ENCODE results near the gene CLTB. TPM values are rescaled to one million over a fixed set of nuclear protein-coding genes. Genes with fewer than 3 reads are reported as not detected.
A peak's percentile ranks its signal among the peaks of the same experiment; 100 is the strongest.

CLTB gene
- polyA plus RNA-seq, 2 donors = 517 to 730 TPM

DNA sequence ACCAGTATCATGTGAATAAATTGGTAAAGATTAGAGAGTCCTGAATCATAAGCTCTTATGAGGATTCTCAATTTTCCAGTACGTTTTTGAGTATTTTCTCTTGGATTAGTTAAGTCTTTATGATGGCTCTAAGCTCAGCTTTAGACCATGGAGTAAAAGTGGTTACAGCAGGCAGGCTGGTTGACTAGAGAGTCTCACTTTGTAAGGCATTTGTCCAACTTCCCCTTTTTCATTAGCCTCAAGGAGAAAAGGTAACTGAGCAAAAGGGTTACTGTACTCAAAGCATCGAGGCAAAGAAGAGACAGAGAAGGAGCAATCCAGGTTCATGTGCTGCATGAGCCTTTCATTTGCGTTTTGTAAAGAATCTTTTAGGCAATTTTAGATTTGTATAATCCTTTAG is 36.5 kb downstream of the CLTB start:
- H3K27ac ChIP-seq (ENCODE audit: low read depth in 2 of 2, low read length in 1 of 2) = no peak overlapping the region
- H3K4me1 ChIP-seq (ENCODE audit: control insufficient read depth in 2 of 2, insufficient read depth in 2 of 2, low read length in 1 of 2) = no peaks in the 10 kb centered on the region
- H3K4me3 ChIP-seq (ENCODE audit: low read depth in 1 of 2, low read length in 2 of 2) = no peak overlapping the region
- H3K27me3 ChIP-seq (ENCODE audit: control insufficient read depth in 1 of 2, insufficient read depth in 2 of 2, low read length in 2 of 2) = no peaks in the 10 kb centered on the region
- peaks cover 0 to 20% of the 10 kb centered on the region in 2 donors for H3K36me3 ChIP-seq (ENCODE audit: control insufficient read depth in 2 of 2, insufficient read depth in 2 of 2, low read length in 1 of 2)
- 80 to 84% methylated on average over 3 of the region's 3 CpGs for WGBS, 2 donors
- no peaks in the 10 kb centered on the region for H3K9me3 ChIP-seq (ENCODE audit: control insufficient read depth in 2 of 2, insufficient read depth in 1 of 2, low read depth in 1 of 2, low read length in 1 of 2)

DNA sequence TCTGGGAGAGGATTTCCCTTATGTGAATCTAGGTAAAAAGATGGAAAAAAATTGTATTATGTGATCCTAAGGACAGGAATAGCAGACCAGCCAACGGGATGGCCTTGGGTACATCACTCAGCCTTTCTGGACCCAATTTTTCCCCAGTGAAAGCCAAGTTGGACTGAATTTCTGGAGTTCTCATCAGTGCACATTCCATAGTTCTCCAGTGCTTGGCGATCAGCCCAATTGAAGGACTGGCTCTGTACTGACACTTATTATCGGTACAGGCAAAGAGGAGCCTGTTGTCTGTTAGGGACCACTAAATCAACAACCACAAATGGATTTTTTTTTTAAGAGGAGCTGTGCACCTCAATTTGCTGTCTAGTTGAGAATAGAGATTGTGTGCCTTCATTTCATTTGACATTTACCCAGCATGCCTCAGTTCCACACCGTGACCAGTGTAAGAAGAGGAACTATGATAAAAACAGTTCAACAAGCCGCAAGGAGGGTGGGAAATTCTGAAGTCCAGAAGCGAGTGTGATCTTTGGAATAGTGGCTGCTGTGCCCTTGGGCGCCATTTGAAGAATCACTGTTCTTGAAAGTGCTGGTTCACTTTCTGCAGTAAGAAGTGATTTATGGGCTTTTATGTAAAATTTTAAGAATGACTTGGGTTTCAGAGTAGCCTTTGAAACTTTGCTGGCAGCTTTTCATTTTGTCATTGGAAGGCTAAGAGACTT is 43.1 kb downstream of the CLTB start:
- no peaks in the 10 kb centered on the region for H3K27me3 ChIP-seq (ENCODE audit: control insufficient read depth in 1 of 2, insufficient read depth in 2 of 2, low read length in 2 of 2)
- H3K27ac ChIP-seq (ENCODE audit: low read depth in 2 of 2, low read length in 1 of 2) = no peak overlapping the region
- H3K4me3 ChIP-seq (ENCODE audit: low read depth in 1 of 2, low read length in 2 of 2) = no peak overlapping the region
- no peaks in the 10 kb centered on the region for H3K9me3 ChIP-seq (ENCODE audit: control insufficient read depth in 2 of 2, insufficient read depth in 1 of 2, low read depth in 1 of 2, low read length in 1 of 2)
- peaks cover 0 to 2% of the 10 kb centered on the region in 2 donors for H3K36me3 ChIP-seq (ENCODE audit: control insufficient read depth in 2 of 2, insufficient read depth in 2 of 2, low read length in 1 of 2)
- peaks cover 0 to 3% of the 10 kb centered on the region in 2 donors for H3K4me1 ChIP-seq (ENCODE audit: control insufficient read depth in 2 of 2, insufficient read depth in 2 of 2, low read length in 1 of 2)
- 72% methylated on average over 7 of the region's 7 CpGs for WGBS, 2 donors

DNA sequence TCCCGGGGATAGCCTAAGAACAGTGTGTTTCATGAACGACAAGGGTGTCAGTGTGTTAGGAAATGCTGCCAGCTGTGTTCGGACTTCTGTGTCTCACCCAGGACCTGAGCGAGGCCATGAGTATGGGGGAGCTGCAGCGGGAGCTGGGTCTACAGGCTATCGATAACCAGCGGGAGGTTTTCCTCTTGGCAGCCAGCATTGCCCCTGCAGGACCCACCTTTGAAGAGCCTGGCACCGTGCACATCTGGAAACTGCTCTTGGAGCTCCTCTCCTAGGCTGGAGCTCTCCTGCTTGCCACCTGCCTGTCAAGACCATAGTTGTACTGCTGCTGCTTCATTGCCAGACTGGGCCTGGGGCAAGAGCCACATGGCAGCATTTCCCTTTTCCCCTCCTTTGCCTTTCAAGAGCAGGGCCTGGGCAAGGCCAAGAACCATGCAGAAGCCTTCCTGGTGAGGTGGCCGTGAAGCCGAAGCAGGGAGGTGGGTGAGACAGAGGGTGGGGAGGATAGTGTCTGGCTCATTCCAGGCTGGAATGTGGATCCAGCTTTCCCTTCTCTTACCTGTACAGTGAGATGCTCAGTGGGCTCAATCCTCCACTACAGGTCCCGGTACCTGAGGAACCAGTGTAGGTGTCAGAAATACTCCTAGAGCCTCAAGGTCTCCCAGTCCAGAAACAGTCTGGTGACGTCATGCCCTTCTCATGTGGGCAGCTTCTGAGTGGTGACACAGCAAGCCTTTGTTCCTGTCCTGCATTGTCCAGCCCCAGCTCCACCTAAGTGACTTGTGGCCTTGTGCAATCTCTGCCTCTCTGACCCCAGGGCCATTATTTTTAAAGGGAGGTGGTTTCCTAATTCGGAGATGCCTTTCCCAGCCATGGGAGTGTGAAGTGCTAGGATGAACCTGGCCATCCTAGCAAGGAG is 44.5 kb downstream of the CLTB start:
- Histone ChIP-seq H3K27me3 (ENCODE audit: control insufficient read depth in 1 of 2, insufficient read depth in 2 of 2, low read length in 2 of 2) (no peaks in the 10 kb centered on the region), H3K27ac (ENCODE audit: low read depth in 2 of 2, low read length in 1 of 2) (no peak overlapping the region), H3K4me1 (ENCODE audit: control insufficient read depth in 2 of 2, insufficient read depth in 2 of 2, low read length in 1 of 2) (peaks cover 0 to 3% of the 10 kb centered on the region in 2 donors), H3K9me3 (ENCODE audit: control insufficient read depth in 2 of 2, insufficient read depth in 1 of 2, low read depth in 1 of 2, low read length in 1 of 2) (no peaks in the 10 kb centered on the region), H3K36me3 (ENCODE audit: control insufficient read depth in 2 of 2, insufficient read depth in 2 of 2, low read length in 1 of 2) (peaks cover 0 to 5% of the 10 kb centered on the region in 2 donors), H3K4me3 (ENCODE audit: low read depth in 1 of 2, low read length in 2 of 2) (no peak overlapping the region)
- WGBS, 2 donors = 90 to 92% methylated on average over 13 of the region's 13 CpGs

DNA sequence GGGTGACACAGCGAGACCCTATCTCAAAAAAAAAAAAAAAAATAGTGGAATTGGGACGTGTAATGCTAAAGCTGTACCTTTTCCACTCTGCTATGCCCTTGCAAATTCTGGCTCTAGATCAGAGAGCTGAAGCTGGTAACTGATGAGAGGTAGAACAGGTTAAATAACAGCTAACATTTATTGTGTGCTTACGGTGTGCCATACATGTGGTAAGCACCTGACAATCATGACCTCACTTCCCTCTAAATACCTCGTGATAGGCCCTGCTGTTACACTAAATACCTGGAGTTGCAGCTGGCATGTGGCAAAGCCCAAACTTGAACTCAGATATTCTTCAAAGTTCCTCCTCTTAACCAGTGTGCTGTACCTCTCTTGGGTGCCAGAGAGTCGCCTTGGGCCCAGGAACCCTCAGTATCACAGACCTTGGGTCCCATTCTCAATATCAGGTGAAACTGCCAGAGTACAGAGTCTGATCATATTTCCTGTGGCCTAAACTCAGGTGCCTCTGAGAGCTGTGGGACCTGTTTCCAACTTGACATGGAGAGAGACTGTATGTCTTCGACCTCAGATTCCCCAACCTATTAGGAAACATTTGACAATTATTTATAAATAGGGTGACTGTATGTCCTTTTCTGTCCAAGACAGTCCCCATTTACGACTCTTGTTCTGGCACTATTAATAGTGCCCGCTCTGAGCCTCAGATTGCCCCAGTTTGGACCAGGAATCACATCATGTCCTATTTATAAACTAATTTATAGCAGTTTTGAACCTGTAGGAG is 46.2 kb downstream of the CLTB start:
- 86% methylated on average over 8 of the region's 8 CpGs for WGBS, 2 donors
- Histone ChIP-seq H3K4me1 (ENCODE audit: control insufficient read depth in 2 of 2, insufficient read depth in 2 of 2, low read length in 1 of 2) (peaks cover 0 to 5% of the 10 kb centered on the region in 2 donors), H3K9me3 (ENCODE audit: control insufficient read depth in 2 of 2, insufficient read depth in 1 of 2, low read depth in 1 of 2, low read length in 1 of 2) (no peaks in the 10 kb centered on the region), H3K36me3 (ENCODE audit: control insufficient read depth in 2 of 2, insufficient read depth in 2 of 2, low read length in 1 of 2) (peaks cover 0 to 5% of the 10 kb centered on the region in 2 donors), H3K27ac (ENCODE audit: low read depth in 2 of 2, low read length in 1 of 2) (no peak overlapping the region), H3K27me3 (ENCODE audit: control insufficient read depth in 1 of 2, insufficient read depth in 2 of 2, low read length in 2 of 2) (no peaks in the 10 kb centered on the region), H3K4me3 (ENCODE audit: low read depth in 1 of 2, low read length in 2 of 2) (no peak overlapping the region)

DNA sequence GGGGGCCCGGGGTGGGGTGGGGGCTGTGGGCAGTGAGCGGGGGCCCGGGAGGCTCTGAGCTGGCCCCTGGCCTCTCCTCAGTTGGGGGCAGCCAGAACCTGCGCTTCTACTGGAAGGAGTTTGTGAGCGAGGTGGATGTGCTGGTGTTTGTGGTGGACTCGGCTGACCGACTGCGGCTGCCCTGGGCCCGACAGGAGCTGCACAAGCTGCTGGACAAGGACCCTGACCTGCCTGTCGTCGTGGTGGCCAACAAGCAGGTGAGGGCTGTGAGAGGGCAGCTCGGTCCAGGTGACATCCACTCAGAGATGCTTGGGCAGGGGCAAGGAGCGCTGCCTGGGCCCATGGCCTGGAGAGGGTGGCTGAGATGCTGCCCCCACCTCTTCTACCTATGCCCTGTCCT is 47.6 kb downstream of the CLTB start:
- H3K4me1 ChIP-seq (ENCODE audit: control insufficient read depth in 2 of 2, insufficient read depth in 2 of 2, low read length in 1 of 2) = peaks cover 0 to 8% of the 10 kb centered on the region in 2 donors
- H3K27me3 ChIP-seq (ENCODE audit: control insufficient read depth in 1 of 2, insufficient read depth in 2 of 2, low read length in 2 of 2) = no peaks in the 10 kb centered on the region
- H3K4me3 ChIP-seq (ENCODE audit: low read depth in 1 of 2, low read length in 2 of 2) = no peak overlapping the region
- no peak overlapping the region for H3K27ac ChIP-seq (ENCODE audit: low read depth in 2 of 2, low read length in 1 of 2)
- no peaks in the 10 kb centered on the region for H3K9me3 ChIP-seq (ENCODE audit: control insufficient read depth in 2 of 2, insufficient read depth in 1 of 2, low read depth in 1 of 2, low read length in 1 of 2)
- peaks cover 0 to 5% of the 10 kb centered on the region in 2 donors for H3K36me3 ChIP-seq (ENCODE audit: control insufficient read depth in 2 of 2, insufficient read depth in 2 of 2, low read length in 1 of 2)
- WGBS, 2 donors = 93 to 94% methylated on average over 11 to 13 of the region's 13 CpGs

DNA sequence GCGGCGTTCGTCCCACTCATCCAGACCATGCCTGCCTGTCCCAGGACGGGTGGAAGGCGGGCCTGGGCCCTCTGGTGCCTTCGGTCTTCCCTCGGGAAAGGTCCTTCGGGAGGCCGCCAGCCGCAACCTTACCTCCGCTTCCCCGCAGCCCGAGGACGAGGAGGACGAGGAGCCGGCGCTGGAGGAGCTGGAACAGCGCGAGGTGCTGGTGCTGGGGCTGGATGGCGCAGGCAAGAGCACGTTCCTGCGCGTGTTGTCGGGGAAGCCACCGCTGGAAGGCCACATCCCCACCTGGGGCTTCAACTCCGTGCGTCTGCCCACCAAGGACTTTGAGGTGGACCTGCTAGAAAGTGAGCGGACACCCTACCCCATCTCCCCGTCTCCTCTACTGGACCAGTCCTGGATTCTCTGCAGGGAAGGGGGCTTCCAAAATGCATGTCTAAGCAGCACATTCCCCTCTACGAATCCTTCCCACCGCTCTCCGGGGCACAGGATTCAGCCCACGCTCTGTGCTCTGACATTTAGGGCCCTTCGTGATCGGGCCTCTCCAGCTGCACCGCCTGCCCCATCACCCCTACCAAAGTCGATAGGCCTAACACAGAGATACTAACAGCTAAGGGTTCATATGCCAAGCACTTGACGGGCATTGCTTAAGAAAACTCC is 50.0 kb downstream of the CLTB start:
- Histone ChIP-seq H3K4me1 (ENCODE audit: control insufficient read depth in 2 of 2, insufficient read depth in 2 of 2, low read length in 1 of 2) (peaks cover 3 to 9% of the 10 kb centered on the region in 2 donors), H3K27ac (ENCODE audit: low read depth in 2 of 2, low read length in 1 of 2) (peak overlapping the region; percentile 65 to 80), H3K9me3 (ENCODE audit: control insufficient read depth in 2 of 2, insufficient read depth in 1 of 2, low read depth in 1 of 2, low read length in 1 of 2) (no peaks in the 10 kb centered on the region), H3K36me3 (ENCODE audit: control insufficient read depth in 2 of 2, insufficient read depth in 2 of 2, low read length in 1 of 2) (peaks cover 0 to 5% of the 10 kb centered on the region in 2 donors), H3K4me3 (ENCODE audit: low read depth in 1 of 2, low read length in 2 of 2) (peak overlapping the region; percentile 80 to 85), H3K27me3 (ENCODE audit: control insufficient read depth in 1 of 2, insufficient read depth in 2 of 2, low read length in 2 of 2) (no peaks in the 10 kb centered on the region)
- WGBS, 2 donors = 48 to 61% methylated on average over 37 to 38 of the region's 38 CpGs

DNA sequence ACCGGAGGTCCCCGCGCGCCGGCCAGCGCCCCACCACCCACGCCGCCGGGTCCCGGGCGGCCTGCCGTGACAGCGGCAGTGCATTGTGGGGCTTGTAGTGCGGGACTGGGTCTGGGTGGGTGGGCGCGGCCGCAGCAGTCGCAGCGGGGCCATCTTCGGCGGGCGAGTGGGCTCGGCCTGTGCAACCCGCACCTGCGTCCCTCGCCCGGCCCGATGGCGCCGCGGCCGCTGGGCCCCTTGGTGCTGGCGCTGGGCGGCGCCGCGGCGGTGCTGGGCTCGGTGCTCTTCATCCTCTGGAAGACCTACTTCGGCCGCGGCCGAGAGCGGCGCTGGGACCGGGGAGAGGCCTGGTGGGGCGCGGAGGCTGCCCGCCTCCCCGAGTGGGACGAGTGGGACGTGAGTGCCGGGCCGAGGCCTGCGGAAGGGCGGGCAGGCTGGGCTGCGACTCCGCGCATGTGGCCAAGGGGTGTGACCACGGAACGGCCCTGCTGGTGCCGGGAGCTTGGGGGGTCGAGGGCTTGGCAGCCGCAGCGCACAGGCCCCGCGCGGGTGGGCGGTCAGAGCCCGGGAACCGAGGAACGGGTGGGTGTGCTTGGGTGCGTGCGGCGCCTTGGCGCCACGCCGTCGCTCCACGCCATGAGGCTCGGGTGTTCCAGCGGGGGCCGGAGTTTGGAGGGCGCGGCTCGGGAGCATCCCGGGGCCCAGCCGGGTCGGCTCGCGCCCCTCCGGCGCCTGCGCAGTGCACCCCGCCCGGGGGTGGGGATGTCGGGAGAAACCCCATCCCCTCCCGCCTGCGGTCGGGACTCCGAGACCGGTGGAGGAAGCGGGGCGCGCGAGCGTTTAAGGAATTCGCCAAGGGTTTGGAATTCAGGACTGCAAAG is 50.7 kb downstream of the CLTB start, which contains the start of gene ARL10:
ARL10 (plus strand) TSS at position 137 of the 881 bp plus-strand sequence; CDS start at position 214, 77 bp downstream.
- Histone ChIP-seq H3K4me1 (ENCODE audit: control insufficient read depth in 2 of 2, insufficient read depth in 2 of 2, low read length in 1 of 2) (peaks cover 3 to 9% of the 10 kb centered on the region in 2 donors), H3K27ac (ENCODE audit: low read depth in 2 of 2, low read length in 1 of 2) (peak within 1 kb of the TSS; percentile 65 to 80), H3K9me3 (ENCODE audit: control insufficient read depth in 2 of 2, insufficient read depth in 1 of 2, low read depth in 1 of 2, low read length in 1 of 2) (no peaks in the 10 kb centered on the region), H3K36me3 (ENCODE audit: control insufficient read depth in 2 of 2, insufficient read depth in 2 of 2, low read length in 1 of 2) (peaks cover 0 to 5% of the 10 kb centered on the region in 2 donors), H3K4me3 (ENCODE audit: low read depth in 1 of 2, low read length in 2 of 2) (peak within 1 kb of the TSS; percentile 80 to 85), H3K27me3 (ENCODE audit: control insufficient read depth in 1 of 2, insufficient read depth in 2 of 2, low read length in 2 of 2) (no peaks in the 10 kb centered on the region)
- 0 to 1% methylated on average over 62 to 108 of the region's 108 CpGs for WGBS, 2 donors

DNA sequence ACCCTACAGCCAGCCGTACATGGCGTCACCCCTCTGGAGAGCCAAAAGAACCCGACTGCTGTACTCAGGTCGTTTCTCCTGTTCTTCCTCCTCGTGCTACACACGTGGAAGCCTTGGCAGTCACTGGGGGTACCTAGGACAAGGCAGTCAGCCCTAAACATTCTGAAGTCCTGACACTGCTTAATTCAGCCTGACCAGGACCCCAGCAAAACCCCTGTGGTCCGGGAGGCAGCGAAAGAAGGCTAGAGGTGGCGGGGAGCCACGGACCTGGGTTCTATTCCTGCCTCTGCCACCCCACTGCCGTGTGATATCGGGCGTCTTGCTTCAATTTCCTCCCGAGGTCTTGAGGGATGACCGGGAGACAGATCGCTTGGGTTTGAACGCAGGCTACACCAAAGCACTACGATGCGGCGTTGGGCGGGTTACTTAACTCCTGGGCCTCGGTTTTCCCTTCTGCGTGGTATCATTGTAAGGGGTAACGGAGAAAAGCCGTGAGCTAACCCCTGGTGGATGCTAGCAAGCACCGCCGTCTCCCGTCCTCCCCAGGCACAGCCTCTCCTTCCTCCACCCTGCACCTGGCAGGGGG is 51.5 kb downstream of the CLTB start:
- peaks cover 3 to 9% of the 10 kb centered on the region in 2 donors for H3K4me1 ChIP-seq (ENCODE audit: control insufficient read depth in 2 of 2, insufficient read depth in 2 of 2, low read length in 1 of 2)
- no peaks in the 10 kb centered on the region for H3K27me3 ChIP-seq (ENCODE audit: control insufficient read depth in 1 of 2, insufficient read depth in 2 of 2, low read length in 2 of 2)
- peak overlapping the region; percentile 63 to 65 for H3K27ac ChIP-seq (ENCODE audit: low read depth in 2 of 2, low read length in 1 of 2)
- no peaks in the 10 kb centered on the region for H3K9me3 ChIP-seq (ENCODE audit: control insufficient read depth in 2 of 2, insufficient read depth in 1 of 2, low read depth in 1 of 2, low read length in 1 of 2)
- peaks cover 0 to 5% of the 10 kb centered on the region in 2 donors for H3K36me3 ChIP-seq (ENCODE audit: control insufficient read depth in 2 of 2, insufficient read depth in 2 of 2, low read length in 1 of 2)
- 24 to 27% methylated on average over 28 of the region's 28 CpGs for WGBS, 2 donors
- H3K4me3 ChIP-seq (ENCODE audit: low read depth in 1 of 2, low read length in 2 of 2) = peak overlapping the region; percentile 80 to 85
